Activated CD4-positive, CD25-positive, alpha-beta regulatory T cell treated with anti-CD3 and anti-CD28 coated beads, Interleukin-2, amount 50 U/mL, for 72 hours (primary cell): ENCODE results near the gene MC1R.

Experiments
- DNase-seq: peaks from one replicate; pipeline ENCODE4 v3.0.0; 2021

MC1R gene

DNA sequence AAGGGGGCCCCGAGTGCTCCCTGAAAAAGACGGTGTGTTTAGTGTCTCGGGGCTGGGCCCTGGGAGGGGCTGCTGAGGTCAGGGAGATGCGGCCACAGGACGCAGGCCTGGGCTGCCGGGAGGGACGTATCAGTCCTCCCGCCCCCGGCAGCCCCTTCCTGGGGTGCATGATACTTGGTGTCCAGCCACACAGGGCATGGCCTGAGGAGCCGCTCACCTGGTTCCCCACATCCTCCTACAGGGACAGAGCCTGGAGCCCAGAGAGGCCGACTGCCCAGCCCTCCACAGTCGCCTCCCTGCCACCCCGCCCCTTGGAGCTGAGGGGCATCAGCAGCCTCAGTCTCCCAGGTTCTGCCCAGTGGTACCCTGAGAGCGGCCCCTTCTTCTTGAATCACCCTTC lies 17.8 kb downstream of the MC1R start:
- no peak for DNase-seq

GRCh38 chr16:89936981-89937380 lies 18.3 kb downstream of the MC1R start:
- DNase-seq, result no peak

- no peak for DNase-seq
Measured at GRCh38 chr16:89938175-89938885, 19.7 kb downstream of the MC1R start.

DNA sequence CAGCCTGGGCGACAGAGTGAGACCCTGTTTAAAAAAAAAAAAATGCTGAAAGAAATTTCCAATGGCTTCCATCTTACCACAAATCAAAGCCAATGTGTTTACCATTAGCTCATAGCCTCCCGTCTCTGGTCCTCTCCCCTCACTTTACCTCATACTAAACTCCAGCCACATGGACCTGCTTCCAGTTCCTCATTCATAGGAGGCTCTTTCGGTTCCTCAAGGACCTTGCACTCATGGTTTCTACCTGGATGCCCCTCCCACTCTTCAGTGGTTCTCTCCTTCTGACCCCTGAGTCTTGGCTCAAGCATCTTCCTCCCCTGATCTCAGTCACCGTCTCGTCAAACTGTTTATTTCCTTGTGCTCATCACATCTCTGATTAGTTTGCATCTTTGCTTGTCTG lies 26.1 kb downstream of the MC1R start:
- DNase-seq, result no peak

DNA sequence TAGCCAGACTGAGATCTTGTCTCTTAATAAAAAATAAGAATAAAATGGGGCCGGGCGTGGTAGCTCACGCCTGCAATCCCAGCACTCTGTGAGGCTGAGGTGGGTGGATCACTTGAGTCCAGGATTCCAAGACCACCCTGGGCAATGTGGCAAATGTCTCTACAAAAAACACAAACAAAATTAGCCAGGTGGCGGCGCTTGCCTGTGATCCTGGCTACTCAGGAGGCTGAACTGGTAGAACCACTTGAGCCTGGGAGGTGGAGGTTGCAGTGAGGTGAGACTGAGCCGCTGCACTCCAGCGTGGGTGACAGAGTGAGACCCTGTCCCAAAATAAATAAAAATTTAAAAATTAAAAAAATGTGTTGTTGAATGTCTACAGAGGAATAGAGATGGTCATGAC lies 27.0 kb downstream of the MC1R start:
- no peak for DNase-seq

DNA sequence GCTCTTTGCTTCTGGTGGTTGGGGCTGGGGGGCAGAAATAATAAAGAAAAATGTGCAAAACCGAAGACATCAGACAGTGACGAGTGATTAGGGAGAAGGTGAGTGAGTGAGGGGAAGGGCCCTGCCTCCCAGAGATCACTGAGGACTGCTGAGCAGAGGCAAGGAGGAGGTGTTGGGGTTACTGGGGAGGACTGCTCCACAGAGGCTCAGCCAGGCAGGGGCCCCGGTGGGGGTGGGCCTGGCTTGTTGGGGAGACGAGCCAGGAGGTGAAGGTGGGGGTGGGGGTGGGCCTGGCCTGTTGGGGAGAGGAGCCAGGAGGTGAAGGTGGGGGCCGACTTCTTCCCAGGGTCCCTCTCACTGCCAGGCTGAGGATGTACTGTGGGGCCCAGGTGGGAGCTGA lies 27.9 kb downstream of the MC1R start:
- no peak for DNase-seq

DNA sequence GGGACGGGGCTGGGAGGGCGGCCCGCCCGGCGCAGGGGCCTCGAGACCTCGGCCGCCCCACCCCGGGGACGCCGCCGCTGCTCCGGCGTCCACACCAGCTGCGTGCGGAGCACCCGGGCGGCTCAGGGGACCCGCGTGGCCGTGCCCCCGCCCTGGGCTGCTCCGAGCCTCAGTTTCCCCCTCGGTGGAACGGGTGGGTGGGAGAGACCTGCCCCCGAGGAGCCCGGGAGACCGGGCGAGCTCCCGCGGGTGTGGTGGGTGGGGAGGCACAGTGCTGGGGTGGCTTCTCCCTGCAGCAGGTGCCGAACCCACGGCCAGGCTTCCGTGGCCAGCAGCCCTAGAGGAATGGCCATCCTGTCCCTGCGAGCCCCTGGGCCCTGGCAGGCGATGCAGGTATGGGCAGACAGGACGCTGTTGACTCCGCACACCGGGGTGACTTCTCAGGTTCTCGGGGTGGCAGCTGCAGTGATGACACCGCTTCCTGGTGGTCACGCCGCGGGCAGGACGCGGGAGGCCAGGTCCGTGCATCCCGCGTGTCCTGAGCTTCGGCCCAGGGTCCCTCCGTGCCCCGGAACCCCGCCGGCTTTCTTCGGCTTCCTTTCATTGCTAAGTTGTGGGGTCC lies 30.6 kb downstream of the MC1R start:
- DNase-seq, result no peak

DNA sequence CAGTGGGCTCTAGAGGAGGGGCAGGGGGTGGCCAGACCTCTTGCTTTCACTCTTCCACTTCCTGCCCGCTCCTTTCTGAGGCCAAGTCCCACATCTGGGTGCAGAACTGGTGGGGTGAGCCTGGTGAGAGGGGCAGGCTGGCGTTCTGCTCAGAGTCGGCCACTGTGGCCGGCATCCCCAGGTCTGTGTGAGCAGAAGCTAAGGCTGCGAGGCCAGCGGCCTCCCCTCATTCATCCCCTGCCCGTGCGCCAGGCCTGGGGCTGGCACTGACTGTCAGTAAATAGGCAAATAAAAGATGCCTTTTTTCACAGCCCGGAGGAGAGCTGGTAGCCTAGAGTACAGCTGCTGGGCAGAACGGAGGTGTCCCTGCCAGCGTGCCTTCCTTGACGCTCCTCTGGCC lies 31.1 kb downstream of the MC1R start:
- no peak for DNase-seq

DNA sequence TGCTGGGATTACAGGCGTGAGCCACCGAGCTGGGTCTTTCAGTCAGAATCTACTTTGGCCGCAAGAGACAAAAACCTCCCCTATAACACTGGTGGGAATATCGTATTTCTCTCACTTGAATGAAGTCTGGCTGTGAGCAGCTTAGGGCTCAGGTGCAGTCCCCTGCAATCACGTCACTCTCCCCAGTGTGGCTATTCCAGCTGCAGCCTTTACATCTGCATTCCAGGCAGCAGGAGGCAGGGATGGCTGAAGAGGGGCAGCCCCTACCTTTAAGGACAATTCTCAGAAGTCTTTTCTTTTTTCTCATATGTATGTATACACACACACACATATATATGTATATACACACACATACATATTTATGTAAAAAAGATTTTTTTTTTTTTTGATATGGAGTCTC lies 32.8 kb downstream of the MC1R start:
- no peak for DNase-seq

DNA sequence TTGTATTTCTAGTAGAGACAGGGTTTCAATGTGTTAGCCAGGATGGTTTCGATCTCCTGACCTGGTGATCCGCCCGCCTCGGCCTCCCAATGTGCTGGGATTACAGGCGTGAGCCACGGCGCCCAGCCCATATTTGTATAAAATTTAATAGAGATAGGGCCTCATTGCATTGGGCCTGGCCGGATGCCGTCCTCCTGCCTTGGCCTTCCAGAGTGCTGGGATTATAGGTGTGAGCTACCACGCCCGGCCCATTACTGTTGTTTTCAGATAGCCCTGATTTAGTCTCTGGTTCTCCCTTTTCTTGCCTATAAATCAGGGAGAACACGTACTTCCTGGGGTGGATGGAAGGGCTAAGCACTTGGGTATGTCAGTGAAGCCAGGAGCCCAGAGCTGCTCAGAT lies 33.4 kb downstream of the MC1R start:
- no peak for DNase-seq

DNA sequence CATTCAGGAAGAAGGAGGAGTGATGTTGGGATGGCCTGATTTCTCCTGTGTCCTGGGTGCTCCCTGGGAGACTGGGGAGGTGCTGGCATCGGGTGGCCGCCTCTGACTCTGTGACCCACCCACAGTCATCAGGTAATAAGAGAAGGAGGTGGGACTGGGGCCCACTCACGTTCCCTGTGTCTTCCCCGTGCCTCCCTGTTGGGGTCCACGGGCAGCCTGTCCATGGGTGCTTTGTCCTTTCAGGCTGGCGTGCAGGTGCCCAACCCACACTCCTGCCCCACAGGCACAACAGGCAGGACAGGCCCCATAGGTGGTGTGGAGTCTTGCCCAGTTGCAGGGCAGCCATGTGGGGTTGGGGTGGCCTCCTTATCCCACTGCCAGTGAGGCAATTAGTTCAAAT lies 33.9 kb downstream of the MC1R start:
- DNase-seq, result no peak

GRCh38 chr16:89953671-89954406 lies 35.2 kb downstream of the MC1R start:
- DNase-seq, result no peak

DNA sequence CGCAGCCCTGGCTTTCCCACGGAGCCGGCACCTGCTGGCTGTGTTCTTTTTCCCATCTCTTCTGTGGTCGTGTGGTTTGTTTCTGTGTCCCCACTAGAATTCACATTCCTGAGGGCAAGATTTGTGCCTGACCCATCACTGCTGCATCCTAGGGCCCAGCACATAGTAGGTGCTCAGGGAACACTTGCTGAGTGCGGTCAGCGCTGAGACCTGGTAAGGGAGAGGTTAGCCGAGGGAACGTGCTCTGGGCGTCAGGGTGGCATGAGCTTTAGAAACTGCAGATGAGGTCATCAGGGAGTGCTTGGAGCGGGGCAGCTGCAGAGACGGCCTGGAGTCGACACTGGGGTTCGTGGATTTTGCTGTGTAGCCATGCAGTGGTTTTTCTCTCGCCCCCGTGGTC lies 35.8 kb downstream of the MC1R start:
- no peak for DNase-seq

DNA sequence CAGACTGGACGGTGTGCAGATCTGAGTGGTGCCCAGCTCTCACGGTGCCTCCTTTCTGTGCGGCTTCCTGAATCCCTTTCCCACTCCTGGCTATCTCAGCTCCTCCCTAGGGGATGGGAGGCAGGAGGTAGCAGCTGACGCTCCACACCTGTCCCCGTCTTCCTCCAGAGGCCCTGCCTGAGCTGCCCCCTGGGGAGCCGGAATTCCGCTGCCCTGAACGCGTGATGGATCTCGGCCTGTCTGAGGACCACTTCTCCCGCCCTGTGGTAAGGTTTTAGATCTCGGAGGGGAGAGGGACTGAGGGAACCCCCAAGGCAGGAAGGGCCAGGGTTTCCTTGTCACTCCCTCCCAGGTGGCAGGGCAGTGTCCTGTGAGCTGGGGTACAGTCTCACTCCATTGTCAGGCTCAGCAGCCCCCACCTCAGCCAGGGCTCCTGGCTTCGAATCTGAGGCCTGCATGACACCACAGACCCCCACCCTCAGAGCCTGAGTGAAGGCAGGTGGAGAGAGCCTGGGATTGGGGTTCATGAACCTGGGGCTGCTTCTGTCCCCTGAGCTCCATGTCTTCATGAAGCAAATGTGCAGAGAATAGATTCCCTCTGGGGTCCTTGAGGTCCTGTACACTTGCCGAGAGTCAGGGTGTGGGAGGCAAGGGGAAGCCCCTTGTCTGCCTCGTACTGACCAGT lies 36.5 kb downstream of the MC1R start:
- DNase-seq, result no peak

DNA sequence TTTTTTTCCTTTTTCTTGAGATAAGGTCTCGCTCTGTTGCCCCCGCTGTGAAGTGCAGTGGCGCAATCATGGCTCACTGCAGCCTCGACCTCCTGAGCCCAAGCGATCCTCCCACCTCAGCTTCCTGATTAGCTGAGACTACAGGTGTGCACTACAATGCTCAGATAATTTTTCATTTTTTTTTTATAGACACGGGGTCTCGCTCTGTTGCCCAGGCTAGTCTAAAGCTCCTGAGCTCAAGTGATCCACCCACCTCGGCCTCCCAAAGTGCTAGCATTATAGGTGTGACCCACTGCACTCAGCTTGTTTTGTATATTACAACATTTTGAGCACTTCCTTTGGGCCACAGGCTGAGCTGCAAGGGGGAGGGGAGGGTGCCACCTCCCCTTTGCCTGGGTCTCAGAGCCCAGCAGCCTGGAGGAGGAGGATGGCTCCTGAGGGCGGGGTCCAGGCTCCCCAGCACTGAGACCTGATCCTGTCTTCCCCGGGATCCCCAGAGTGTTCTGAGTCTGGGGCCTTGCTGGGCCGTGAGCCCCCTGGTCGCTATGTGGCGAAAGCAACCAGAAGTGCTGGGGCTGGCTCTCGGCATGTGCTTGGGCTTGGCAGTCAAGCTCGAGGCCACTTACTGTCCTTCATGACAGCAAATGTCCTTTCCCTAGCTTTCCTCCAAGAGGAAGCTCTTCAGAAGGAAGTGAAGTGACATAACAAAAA lies 38.0 kb downstream of the MC1R start:
- DNase-seq, result no peak

DNA sequence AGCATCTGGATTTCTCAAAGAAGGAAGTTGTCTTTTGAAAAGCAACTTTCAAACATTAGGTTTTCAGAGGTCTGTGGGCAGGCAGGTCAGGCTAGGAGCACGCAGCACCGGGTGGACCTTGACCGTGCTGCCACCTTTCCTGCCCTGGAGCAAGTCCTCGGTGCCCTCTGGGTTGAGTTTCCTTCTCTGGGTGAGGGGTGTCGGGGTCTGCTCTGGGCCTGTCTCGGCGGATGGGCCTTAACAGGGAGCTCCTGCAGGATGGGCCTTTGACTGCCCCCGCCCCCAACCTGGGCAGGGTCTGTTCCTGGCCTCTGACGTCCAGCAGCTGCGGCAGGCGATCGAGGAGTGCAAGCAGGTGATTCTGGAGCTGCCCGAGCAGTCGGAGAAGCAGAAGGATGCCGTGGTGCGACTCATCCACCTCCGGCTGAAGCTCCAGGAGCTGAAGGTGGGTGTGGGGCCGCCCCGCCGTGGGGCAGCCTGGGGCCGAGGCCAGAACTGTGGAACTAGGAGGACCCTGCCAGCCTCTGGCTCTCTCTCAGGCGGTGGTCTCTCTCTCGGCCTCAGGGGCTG lies 38.6 kb downstream of the MC1R start:
- DNase-seq, result no peak

DNA sequence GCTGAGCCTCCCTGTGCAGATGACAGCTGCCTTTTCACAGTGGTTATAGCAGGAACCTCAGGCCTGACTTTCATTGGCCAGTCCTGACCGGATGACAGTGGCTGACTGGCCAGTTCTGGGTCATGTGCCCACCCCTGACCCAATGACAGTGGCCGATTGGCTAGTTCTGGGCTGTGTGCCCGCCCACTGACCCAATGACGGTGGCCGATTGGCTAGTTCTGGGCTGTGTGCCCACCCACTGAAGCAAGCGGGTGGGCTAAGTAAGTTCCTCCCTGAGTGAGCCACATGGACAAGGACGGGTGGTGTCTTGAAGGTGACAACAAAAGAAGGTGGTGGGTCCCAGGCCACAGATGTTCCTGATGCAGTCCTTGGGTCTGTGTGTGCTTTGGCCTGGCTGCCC lies 39.4 kb downstream of the MC1R start:
- DNase-seq, result no peak

- DNase-seq, result no peak
Measured at GRCh38 chr16:89958596-89958995, 39.9 kb downstream of the MC1R start.

DNA sequence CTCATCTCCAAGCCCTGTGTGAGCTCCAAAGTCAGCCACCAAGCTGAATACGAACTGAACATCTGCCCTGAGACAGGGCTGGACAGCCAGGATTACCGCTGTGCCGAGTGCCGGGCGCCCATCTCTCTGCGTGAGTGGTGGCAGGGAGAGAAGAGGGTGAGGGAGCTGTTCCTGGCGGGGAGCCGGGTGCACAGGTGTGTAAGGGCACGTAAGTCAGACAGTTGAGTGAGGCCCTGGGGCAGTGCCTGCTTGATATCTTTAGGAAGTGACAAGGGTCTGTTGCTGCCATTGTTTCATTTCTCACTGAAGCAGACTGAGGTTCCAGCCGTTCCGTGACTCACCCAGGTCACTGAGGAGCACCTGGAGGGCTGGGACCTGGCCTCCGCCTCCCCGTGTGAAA lies 42.3 kb downstream of the MC1R start:
- DNase-seq, result no peak

- no peak for DNase-seq
Measured at GRCh38 chr16:89961920-89962319, 43.3 kb downstream of the MC1R start.

- DNase-seq, result no peak
Measured at GRCh38 chr16:89962754-89963498, 44.3 kb downstream of the MC1R start.

DNA sequence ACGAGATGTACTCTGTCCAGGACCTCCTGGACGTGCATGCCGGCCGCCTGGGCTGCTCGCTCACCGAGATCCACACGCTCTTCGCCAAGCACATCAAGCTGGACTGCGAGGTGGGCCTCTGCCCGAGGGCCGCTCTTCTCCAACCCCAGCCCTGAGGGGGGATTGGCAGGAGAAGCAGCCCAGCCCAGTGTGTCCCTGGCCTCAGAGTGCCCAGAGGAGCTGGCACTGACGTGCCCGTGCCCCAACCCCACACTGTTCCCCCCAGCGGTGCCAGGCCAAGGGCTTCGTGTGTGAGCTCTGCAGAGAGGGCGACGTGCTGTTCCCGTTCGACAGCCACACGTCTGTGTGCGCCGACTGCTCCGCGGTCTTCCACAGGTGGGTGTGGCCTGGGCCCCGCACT lies 45.5 kb downstream of the MC1R start:
- DNase-seq, result no peak
